HT-29 (cell line): Measurements from ENCODE around the gene DDX39A. TPM values are rescaled to one million over a fixed set of nuclear protein-coding genes. Genes with fewer than 3 reads are reported as not detected.

ENCODE experiments used
- DNase-seq: peaks from one replicate; pipeline ENCODE4 v3.0.0-alpha.2; 2015; ENCODE audit warnings: low spot score
- total RNA-seq: library from RNA; depleted of rRNA; stranded (reverse); fragments of >200 nt; shearing (Covaris generic); gene quantifications from 2 replicates; pipeline ENCODE4 v1.2.3, GENCODE V29; 2014

DDX39A gene
- total RNA-seq, 1 experiment from 2014 or later = 196 TPM

GRCh38 chr19:14434543-14435319 is 15.6 kb upstream of the DDX39A start:
- DNase-seq = peak; percentile 64

GRCh38 chr19:14433554-14434501 is 14.7 kb upstream of the DDX39A start:
- peak; percentile 47 for DNase-seq

GRCh38 chr19:14432791-14433553 is 13.8 kb upstream of the DDX39A start, which contains the start of gene PKN1:
Gene PKN1, plus strand, starts transcription at chr19:14433306. Its CDS starts 216 bp downstream, at chr19:14433522.
- no peak for DNase-seq

GRCh38 chr19:14430712-14431111 is 11.6 kb upstream of the DDX39A start:
- DNase-seq = no peak

GRCh38 chr19:14428882-14429416 is 9.8 kb upstream of the DDX39A start:
- no peak for DNase-seq

- DNase-seq = no peak
Measured at GRCh38 chr19:14427461-14427860, 8.3 kb upstream of the DDX39A start.

- no peak for DNase-seq
Measured at GRCh38 chr19:14425696-14426138, 6.6 kb upstream of the DDX39A start.

- no peak for DNase-seq
Measured at GRCh38 chr19:14418856-14419105, 360 bp downstream of the DDX39A start.

GRCh38 chr19:14416817-14417231 is 2.3 kb downstream of the DDX39A start:
- DNase-seq = no peak

GRCh38 chr19:14414926-14415690 is 4.0 kb downstream of the DDX39A start:
- no peak for DNase-seq

- no peak for DNase-seq
Measured at GRCh38 chr19:14413693-14414181, 5.4 kb downstream of the DDX39A start.

- DNase-seq = no peak
Measured at GRCh38 chr19:14412996-14413692, 6.0 kb downstream of the DDX39A start.

- DNase-seq = no peak
Measured at GRCh38 chr19:14412324-14412995, 6.7 kb downstream of the DDX39A start.

- no peak for DNase-seq
Measured at GRCh38 chr19:14411938-14412245, 7.2 kb downstream of the DDX39A start.

- DNase-seq = no peak
Measured at GRCh38 chr19:14411161-14411937, 7.8 kb downstream of the DDX39A start.

GRCh38 chr19:14410091-14411051 is 8.8 kb downstream of the DDX39A start:
- DNase-seq = no peak

GRCh38 chr19:14409146-14410023 is 9.8 kb downstream of the DDX39A start:
- no peak for DNase-seq
